ENCODE results near the gene MX1.
A peak's percentile ranks its signal among the peaks of the same experiment; 100 is the strongest.

MX1 gene

GRCh38 chr21:41429925-41430491 lies 4.0 kb downstream of the MX1 start:
- no peak for DNase-seq
- Histone ChIP-seq H3K9me3 (ENCODE audit: control extremely low read depth in 1 of 5, control insufficient read depth in 4 of 5, insufficient read depth in 2 of 5, low read depth in 1 of 5, low read length in 4 of 5) (peaks cover 0 to 9% (median 3%) of the 10 kb centered on the region in 5 experiments), H3K4me3 (ENCODE audit: control insufficient read depth in 1 of 7, extremely low read depth in 1 of 7, insufficient read depth in 4 of 7, low read depth in 2 of 7, low read length in 6 of 7) (no peak overlapping the region), H3K27ac (ENCODE audit: insufficient read depth in 1 of 2, low read depth in 1 of 2, low read length in 2 of 2, poor library complexity in 1 of 2, severe bottlenecking in 2 of 2) (no peak overlapping the region), H3K4me1 (ENCODE audit: control extremely low read depth in 1 of 4, control insufficient read depth in 4 of 4, insufficient read depth in 4 of 4, low read length in 3 of 4) (peaks cover 0 to 14% (median 9%) of the 10 kb centered on the region in 4 experiments), H3K27me3 (replicated peaks in 2 of 5; ENCODE audit: control insufficient read depth in 4 of 5, insufficient read depth in 5 of 5, low read length in 4 of 5) (peaks cover 0 to 3% (median 0%) of the 10 kb centered on the region in 5 experiments), H3K36me3 (ENCODE audit: control insufficient read depth in 4 of 4, insufficient read depth in 4 of 4, low read length in 3 of 4) (peaks cover 0 to 41% (median 6%) of the 10 kb centered on the region in 4 experiments)
- ChIA-PET CTCF (no interaction called here), POLR2A (no interaction called here)
- WGBS (ENCODE audit: insufficient coverage), result 100% methylated on average over 6 of the region's 9 CpGs

DNA sequence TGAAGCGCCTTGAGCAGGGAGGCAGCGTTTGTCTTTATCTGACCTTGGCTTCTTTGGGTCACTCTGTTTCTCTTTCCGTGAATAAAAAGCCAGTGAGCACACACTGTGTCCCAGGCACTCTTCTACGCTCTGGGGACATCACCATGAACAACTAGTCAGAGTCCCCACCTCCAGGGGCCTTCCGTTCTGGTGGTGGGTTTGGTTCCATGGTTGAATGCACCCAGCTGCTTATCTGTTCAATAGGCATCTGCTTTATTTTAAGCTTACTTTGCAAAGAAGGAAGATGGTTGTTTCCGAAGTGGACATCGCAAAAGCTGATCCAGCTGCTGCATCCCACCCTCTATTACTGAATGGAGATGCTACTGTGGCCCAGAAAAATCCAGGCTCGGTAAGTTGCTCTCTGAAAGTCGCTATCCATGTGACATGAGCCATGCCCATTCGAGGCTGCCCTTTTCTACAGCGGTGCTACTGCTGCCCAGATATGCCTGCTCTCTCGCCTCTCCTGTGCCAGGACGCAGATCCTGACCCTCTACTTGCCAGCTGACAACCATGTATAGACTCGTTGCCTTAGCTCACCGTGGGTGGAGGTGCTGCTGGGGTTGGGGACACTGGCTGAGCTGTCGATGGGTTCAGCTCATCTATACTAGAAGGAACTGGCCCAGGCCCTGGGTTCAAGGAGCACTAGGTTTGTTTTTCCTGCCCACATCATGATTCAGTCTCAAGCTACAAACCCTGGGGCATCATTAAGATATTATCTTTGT lies 5.9 kb downstream of the MX1 start:
- H3K27ac ChIP-seq (ENCODE audit: insufficient read depth in 1 of 2, low read depth in 1 of 2, low read length in 2 of 2, poor library complexity in 1 of 2, severe bottlenecking in 2 of 2), result no peak overlapping the region
- H3K36me3 ChIP-seq (ENCODE audit: control insufficient read depth in 4 of 4, insufficient read depth in 4 of 4, low read length in 3 of 4), result peaks cover 0 to 61% (median 10%) of the 10 kb centered on the region in 4 experiments
- CTCF ChIA-PET, result no interaction called here
- no peak overlapping the region for H3K4me3 ChIP-seq (ENCODE audit: control insufficient read depth in 1 of 7, extremely low read depth in 1 of 7, insufficient read depth in 4 of 7, low read depth in 2 of 7, low read length in 6 of 7)
- 88% methylated on average over 16 of the region's 16 CpGs for WGBS (ENCODE audit: insufficient coverage)
- DNase-seq, result peak in 1 of 3 donors; percentile 14
- no peaks in the 10 kb centered on the region for H3K27me3 ChIP-seq (replicated peaks in 2 of 5; ENCODE audit: control insufficient read depth in 4 of 5, insufficient read depth in 5 of 5, low read length in 4 of 5)
- H3K4me1 ChIP-seq (ENCODE audit: control extremely low read depth in 1 of 4, control insufficient read depth in 4 of 4, insufficient read depth in 4 of 4, low read length in 3 of 4), result peaks cover 0 to 2% (median under 1%) of the 10 kb centered on the region in 4 experiments
- peaks cover 0 to 11% (median 3%) of the 10 kb centered on the region in 5 experiments for H3K9me3 ChIP-seq (ENCODE audit: control extremely low read depth in 1 of 5, control insufficient read depth in 4 of 5, insufficient read depth in 2 of 5, low read depth in 1 of 5, low read length in 4 of 5)
- POLR2A ChIA-PET, result no interaction called here

DNA sequence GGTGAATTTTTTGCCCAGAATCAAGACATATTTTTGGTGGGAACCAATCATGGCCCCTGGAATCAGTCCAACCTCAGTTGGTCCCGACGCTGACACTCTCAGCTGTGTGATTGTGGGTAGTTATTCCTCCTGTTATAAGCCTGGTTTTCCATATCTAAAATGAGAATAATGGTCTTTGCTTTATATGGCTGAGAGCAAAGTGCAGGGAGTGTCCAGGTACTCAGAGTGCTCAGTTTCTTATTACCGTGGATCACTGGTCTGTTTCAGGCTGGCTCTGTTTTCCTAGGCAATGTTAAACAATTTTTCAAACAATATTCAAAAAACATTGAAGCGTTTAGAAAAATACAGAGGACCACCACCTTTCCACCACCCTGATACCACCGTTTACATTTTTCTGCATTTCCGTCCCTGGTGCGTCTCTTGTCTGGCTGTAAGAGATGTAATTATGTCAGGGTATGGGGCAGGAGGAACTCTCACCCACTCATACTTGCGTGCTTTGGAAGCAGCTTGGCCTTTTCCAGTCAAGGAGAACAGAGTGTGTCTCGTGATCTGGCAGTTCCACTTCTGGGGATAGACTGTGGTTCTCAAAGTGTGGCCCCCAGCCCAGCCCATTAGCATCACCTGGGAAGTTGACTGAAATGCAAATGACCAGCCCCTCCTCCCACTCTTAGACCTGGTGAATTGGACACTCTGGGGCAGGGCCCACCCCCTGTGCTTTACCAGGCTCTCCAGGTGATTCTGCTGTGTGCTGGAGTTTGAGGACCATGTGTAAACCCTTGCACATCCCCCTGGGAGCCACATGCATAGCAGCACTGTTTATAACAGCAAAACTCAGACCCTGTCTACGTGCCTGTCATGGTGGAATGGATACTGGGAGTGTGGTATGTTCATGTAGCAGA lies 6.8 kb downstream of the MX1 start:
- ChIA-PET CTCF (no interaction called here), POLR2A (no interaction called here)
- Histone ChIP-seq H3K9me3 (ENCODE audit: control extremely low read depth in 1 of 5, control insufficient read depth in 4 of 5, insufficient read depth in 2 of 5, low read depth in 1 of 5, low read length in 4 of 5) (peaks cover 0 to 11% (median 3%) of the 10 kb centered on the region in 5 experiments), H3K4me3 (ENCODE audit: control insufficient read depth in 1 of 7, extremely low read depth in 1 of 7, insufficient read depth in 4 of 7, low read depth in 2 of 7, low read length in 6 of 7) (no peak overlapping the region), H3K27ac (ENCODE audit: insufficient read depth in 1 of 2, low read depth in 1 of 2, low read length in 2 of 2, poor library complexity in 1 of 2, severe bottlenecking in 2 of 2) (no peak overlapping the region), H3K4me1 (ENCODE audit: control extremely low read depth in 1 of 4, control insufficient read depth in 4 of 4, insufficient read depth in 4 of 4, low read length in 3 of 4) (no peaks in the 10 kb centered on the region), H3K36me3 (ENCODE audit: control insufficient read depth in 4 of 4, insufficient read depth in 4 of 4, low read length in 3 of 4) (peaks cover 0 to 66% (median 11%) of the 10 kb centered on the region in 4 experiments), H3K27me3 (replicated peaks in 2 of 5; ENCODE audit: control insufficient read depth in 4 of 5, insufficient read depth in 5 of 5, low read length in 4 of 5) (no peaks in the 10 kb centered on the region)
- DNase-seq, result no peak
- WGBS (ENCODE audit: insufficient coverage), result 80% methylated on average over 5 of the region's 10 CpGs

GRCh38 chr21:41433566-41433965 lies 7.5 kb downstream of the MX1 start:
- no peak for DNase-seq
- Histone ChIP-seq H3K27ac (ENCODE audit: insufficient read depth in 1 of 2, low read depth in 1 of 2, low read length in 2 of 2, poor library complexity in 1 of 2, severe bottlenecking in 2 of 2) (no peak overlapping the region), H3K9me3 (ENCODE audit: control extremely low read depth in 1 of 5, control insufficient read depth in 4 of 5, insufficient read depth in 2 of 5, low read depth in 1 of 5, low read length in 4 of 5) (peaks cover 0 to 11% (median 3%) of the 10 kb centered on the region in 5 experiments), H3K4me3 (ENCODE audit: control insufficient read depth in 1 of 7, extremely low read depth in 1 of 7, insufficient read depth in 4 of 7, low read depth in 2 of 7, low read length in 6 of 7) (no peak overlapping the region), H3K27me3 (replicated peaks in 2 of 5; ENCODE audit: control insufficient read depth in 4 of 5, insufficient read depth in 5 of 5, low read length in 4 of 5) (no peaks in the 10 kb centered on the region), H3K36me3 (ENCODE audit: control insufficient read depth in 4 of 4, insufficient read depth in 4 of 4, low read length in 3 of 4) (peaks cover 0 to 70% (median 11%) of the 10 kb centered on the region in 4 experiments), H3K4me1 (ENCODE audit: control extremely low read depth in 1 of 4, control insufficient read depth in 4 of 4, insufficient read depth in 4 of 4, low read length in 3 of 4) (no peaks in the 10 kb centered on the region)
- POLR2A ChIA-PET, result no interaction called here
- 100% methylated on average over 1 of the region's 2 CpGs for WGBS (ENCODE audit: insufficient coverage)
- CTCF ChIA-PET, result no interaction called here

- peaks cover 0 to 73% (median 12%) of the 10 kb centered on the region in 4 experiments for H3K36me3 ChIP-seq (ENCODE audit: control insufficient read depth in 4 of 4, insufficient read depth in 4 of 4, low read length in 3 of 4)
- no peak overlapping the region for H3K27ac ChIP-seq (ENCODE audit: insufficient read depth in 1 of 2, low read depth in 1 of 2, low read length in 2 of 2, poor library complexity in 1 of 2, severe bottlenecking in 2 of 2)
- no peak for DNase-seq
- POLR2A ChIA-PET, result no interaction called here
- CTCF ChIA-PET, result no interaction called here
- H3K27me3 ChIP-seq (replicated peaks in 2 of 5; ENCODE audit: control insufficient read depth in 4 of 5, insufficient read depth in 5 of 5, low read length in 4 of 5), result no peaks in the 10 kb centered on the region
- no peaks in the 10 kb centered on the region for H3K4me1 ChIP-seq (ENCODE audit: control extremely low read depth in 1 of 4, control insufficient read depth in 4 of 4, insufficient read depth in 4 of 4, low read length in 3 of 4)
- H3K4me3 ChIP-seq (ENCODE audit: control insufficient read depth in 1 of 7, extremely low read depth in 1 of 7, insufficient read depth in 4 of 7, low read depth in 2 of 7, low read length in 6 of 7), result no peak overlapping the region
- WGBS (ENCODE audit: insufficient coverage), result 97% methylated on average over 10 of the region's 11 CpGs
- peaks cover 0 to 11% (median 3%) of the 10 kb centered on the region in 5 experiments for H3K9me3 ChIP-seq (ENCODE audit: control extremely low read depth in 1 of 5, control insufficient read depth in 4 of 5, insufficient read depth in 2 of 5, low read depth in 1 of 5, low read length in 4 of 5)
Observed at GRCh38 chr21:41435706-41436105, 9.7 kb downstream of the MX1 start.

DNA sequence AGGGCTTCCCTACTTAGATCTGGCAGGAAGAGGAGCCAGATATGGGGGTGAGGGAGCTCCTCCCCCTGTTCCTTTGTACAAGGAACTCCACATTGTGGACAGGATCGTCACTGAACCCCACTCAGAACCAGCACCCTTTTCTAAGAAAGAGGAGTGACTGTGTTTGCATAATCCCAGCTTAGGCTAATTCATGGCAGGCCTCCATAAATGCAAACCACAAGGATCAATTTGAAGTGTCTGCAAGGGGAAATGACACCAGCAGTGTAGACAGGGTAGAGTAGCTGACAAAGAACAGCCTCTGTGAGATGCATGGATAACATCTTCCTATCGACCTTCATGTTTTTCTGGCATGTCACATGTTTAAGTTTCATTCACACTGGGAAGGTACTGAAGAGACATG lies 11.7 kb downstream of the MX1 start:
- no peak for DNase-seq
- Histone ChIP-seq H3K36me3 (ENCODE audit: control insufficient read depth in 4 of 4, insufficient read depth in 4 of 4, low read length in 3 of 4) (peaks cover 0 to 77% (median 14%) of the 10 kb centered on the region in 4 experiments), H3K27me3 (replicated peaks in 2 of 5; ENCODE audit: control insufficient read depth in 4 of 5, insufficient read depth in 5 of 5, low read length in 4 of 5) (no peaks in the 10 kb centered on the region), H3K4me1 (ENCODE audit: control extremely low read depth in 1 of 4, control insufficient read depth in 4 of 4, insufficient read depth in 4 of 4, low read length in 3 of 4) (no peaks in the 10 kb centered on the region), H3K4me3 (ENCODE audit: control insufficient read depth in 1 of 7, extremely low read depth in 1 of 7, insufficient read depth in 4 of 7, low read depth in 2 of 7, low read length in 6 of 7) (no peak overlapping the region), H3K9me3 (ENCODE audit: control extremely low read depth in 1 of 5, control insufficient read depth in 4 of 5, insufficient read depth in 2 of 5, low read depth in 1 of 5, low read length in 4 of 5) (peaks cover 0 to 11% (median 3%) of the 10 kb centered on the region in 5 experiments), H3K27ac (ENCODE audit: insufficient read depth in 1 of 2, low read depth in 1 of 2, low read length in 2 of 2, poor library complexity in 1 of 2, severe bottlenecking in 2 of 2) (no peak overlapping the region)
- ChIA-PET POLR2A (no interaction called here), CTCF (interaction anchor here (0.8 to 1.0 kb wide), 2 partner anchors 11 to 154 kb away, joined by 3 to 4 read pairs; no protein-coding TSS in a partner anchor)
- 64% methylated on average over 1 of the region's 2 CpGs for WGBS (ENCODE audit: insufficient coverage)
